Measurements from ENCODE around the gene MAGEB17.

MAGEB17 gene

DNA sequence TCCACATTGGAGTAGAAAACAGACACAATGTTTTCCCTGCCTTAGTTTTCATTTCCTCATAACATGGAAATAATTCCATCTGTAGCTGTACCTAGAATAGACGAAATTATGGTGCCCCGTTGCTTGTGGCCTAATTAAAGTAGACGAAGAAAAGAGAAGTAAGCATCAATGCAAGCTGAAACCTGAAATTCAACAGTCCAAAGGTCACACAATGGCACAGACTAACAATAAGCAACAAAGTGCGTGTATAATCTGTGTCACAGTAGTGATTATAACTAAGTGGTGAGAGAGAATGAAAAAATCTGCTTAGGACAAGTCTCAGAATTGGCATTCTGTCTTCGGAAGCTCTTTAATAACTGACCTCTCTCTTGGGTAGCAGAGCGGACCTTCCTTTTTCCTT, 24.3 kb downstream of the MAGEB17 start:
- Histone ChIP-seq H3K9me3 (ENCODE audit: control insufficient read depth, low read length) (no peaks in the 10 kb centered on the region), H3K9ac (ENCODE audit: low read length) (no peak overlapping the region), H3K4me1 (ENCODE audit: control insufficient read depth, insufficient read depth, low read length) (no peaks in the 10 kb centered on the region), H3K27me3 (ENCODE audit: control insufficient read depth, insufficient read depth, low read length) (no peaks in the 10 kb centered on the region), H3K36me3 (ENCODE audit: control insufficient read depth, insufficient read depth, low read length) (no peaks in the 10 kb centered on the region), H3K4me3 (ENCODE audit: low read length) (no peak overlapping the region)

GRCh38 chrX:16196829-16197228, 29.5 kb downstream of the MAGEB17 start:
- H3K27me3 ChIP-seq (ENCODE audit: control insufficient read depth, insufficient read depth, low read length): no peaks in the 10 kb centered on the region
- no peaks in the 10 kb centered on the region for H3K4me1 ChIP-seq (ENCODE audit: control insufficient read depth, insufficient read depth, low read length)
- H3K36me3 ChIP-seq (ENCODE audit: control insufficient read depth, insufficient read depth, low read length): no peaks in the 10 kb centered on the region
- H3K4me3 ChIP-seq (ENCODE audit: low read length): no peak overlapping the region
- no peak overlapping the region for H3K9ac ChIP-seq (ENCODE audit: low read length)
- no peaks in the 10 kb centered on the region for H3K9me3 ChIP-seq (ENCODE audit: control insufficient read depth, low read length)

- Histone ChIP-seq H3K36me3 (ENCODE audit: control insufficient read depth, insufficient read depth, low read length) (no peaks in the 10 kb centered on the region), H3K4me1 (ENCODE audit: control insufficient read depth, insufficient read depth, low read length) (no peaks in the 10 kb centered on the region), H3K27me3 (ENCODE audit: control insufficient read depth, insufficient read depth, low read length) (no peaks in the 10 kb centered on the region), H3K9me3 (ENCODE audit: control insufficient read depth, low read length) (no peaks in the 10 kb centered on the region), H3K9ac (ENCODE audit: low read length) (no peak overlapping the region), H3K4me3 (ENCODE audit: low read length) (no peak overlapping the region)
Measured at GRCh38 chrX:16199343-16199742, 32.1 kb downstream of the MAGEB17 start.

- Histone ChIP-seq H3K4me1 (ENCODE audit: control insufficient read depth, insufficient read depth, low read length) (no peaks in the 10 kb centered on the region), H3K9me3 (ENCODE audit: control insufficient read depth, low read length) (no peaks in the 10 kb centered on the region), H3K9ac (ENCODE audit: low read length) (no peak overlapping the region), H3K4me3 (ENCODE audit: low read length) (no peak overlapping the region), H3K27me3 (ENCODE audit: control insufficient read depth, insufficient read depth, low read length) (no peaks in the 10 kb centered on the region), H3K36me3 (ENCODE audit: control insufficient read depth, insufficient read depth, low read length) (no peaks in the 10 kb centered on the region)
Measured at GRCh38 chrX:16202943-16203342, 35.7 kb downstream of the MAGEB17 start.

- no peaks in the 10 kb centered on the region for H3K27me3 ChIP-seq (ENCODE audit: control insufficient read depth, insufficient read depth, low read length)
- H3K4me3 ChIP-seq (ENCODE audit: low read length): no peak overlapping the region
- no peaks in the 10 kb centered on the region for H3K4me1 ChIP-seq (ENCODE audit: control insufficient read depth, insufficient read depth, low read length)
- H3K9ac ChIP-seq (ENCODE audit: low read length): no peak overlapping the region
- H3K9me3 ChIP-seq (ENCODE audit: control insufficient read depth, low read length): no peaks in the 10 kb centered on the region
- no peaks in the 10 kb centered on the region for H3K36me3 ChIP-seq (ENCODE audit: control insufficient read depth, insufficient read depth, low read length)
Measured at GRCh38 chrX:16204538-16204937, 37.3 kb downstream of the MAGEB17 start.

GRCh38 chrX:16205840-16206239, 38.6 kb downstream of the MAGEB17 start:
- Histone ChIP-seq H3K4me1 (ENCODE audit: control insufficient read depth, insufficient read depth, low read length) (no peaks in the 10 kb centered on the region), H3K27me3 (ENCODE audit: control insufficient read depth, insufficient read depth, low read length) (no peaks in the 10 kb centered on the region), H3K4me3 (ENCODE audit: low read length) (no peak overlapping the region), H3K9ac (ENCODE audit: low read length) (no peak overlapping the region), H3K9me3 (ENCODE audit: control insufficient read depth, low read length) (no peaks in the 10 kb centered on the region), H3K36me3 (ENCODE audit: control insufficient read depth, insufficient read depth, low read length) (no peaks in the 10 kb centered on the region)

DNA sequence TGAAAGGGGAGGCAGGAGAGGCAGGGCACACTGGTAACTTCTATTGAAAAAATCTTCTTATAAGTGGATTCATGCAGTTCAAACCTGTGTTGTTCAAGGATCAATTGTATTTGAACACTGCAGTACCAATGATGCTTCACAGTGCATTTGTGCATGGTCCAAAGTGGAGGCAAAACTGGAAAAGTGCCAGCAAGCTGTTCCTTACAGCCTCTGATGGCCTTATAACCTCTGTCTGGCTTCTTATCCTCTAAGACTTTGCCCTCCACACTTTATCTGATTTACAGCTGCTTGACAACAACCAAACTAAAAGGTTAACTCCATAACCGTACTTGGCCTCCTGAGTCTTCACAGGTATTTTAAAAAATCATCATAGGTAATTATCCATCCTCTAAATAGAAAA, 40.4 kb downstream of the MAGEB17 start:
- Histone ChIP-seq H3K9me3 (ENCODE audit: control insufficient read depth, low read length) (no peaks in the 10 kb centered on the region), H3K4me1 (ENCODE audit: control insufficient read depth, insufficient read depth, low read length) (no peaks in the 10 kb centered on the region)

GRCh38 chrX:16208601-16209000, 41.3 kb downstream of the MAGEB17 start:
- no peak overlapping the region for H3K4me3 ChIP-seq (ENCODE audit: low read length)
- no peaks in the 10 kb centered on the region for H3K4me1 ChIP-seq (ENCODE audit: control insufficient read depth, insufficient read depth, low read length)
- H3K9me3 ChIP-seq (ENCODE audit: control insufficient read depth, low read length): no peaks in the 10 kb centered on the region
- no peak overlapping the region for H3K9ac ChIP-seq (ENCODE audit: low read length)
- no peaks in the 10 kb centered on the region for H3K27me3 ChIP-seq (ENCODE audit: control insufficient read depth, insufficient read depth, low read length)
- H3K36me3 ChIP-seq (ENCODE audit: control insufficient read depth, insufficient read depth, low read length): no peaks in the 10 kb centered on the region

More for the DNA sequence above, 40.4 kb downstream of the MAGEB17 start:
- no peak overlapping the region for H3K4me3 ChIP-seq (ENCODE audit: low read length)
- no peaks in the 10 kb centered on the region for H3K36me3 ChIP-seq (ENCODE audit: control insufficient read depth, insufficient read depth, low read length)
- H3K27me3 ChIP-seq (ENCODE audit: control insufficient read depth, insufficient read depth, low read length): no peaks in the 10 kb centered on the region
- H3K9ac ChIP-seq (ENCODE audit: low read length): no peak overlapping the region

DNA sequence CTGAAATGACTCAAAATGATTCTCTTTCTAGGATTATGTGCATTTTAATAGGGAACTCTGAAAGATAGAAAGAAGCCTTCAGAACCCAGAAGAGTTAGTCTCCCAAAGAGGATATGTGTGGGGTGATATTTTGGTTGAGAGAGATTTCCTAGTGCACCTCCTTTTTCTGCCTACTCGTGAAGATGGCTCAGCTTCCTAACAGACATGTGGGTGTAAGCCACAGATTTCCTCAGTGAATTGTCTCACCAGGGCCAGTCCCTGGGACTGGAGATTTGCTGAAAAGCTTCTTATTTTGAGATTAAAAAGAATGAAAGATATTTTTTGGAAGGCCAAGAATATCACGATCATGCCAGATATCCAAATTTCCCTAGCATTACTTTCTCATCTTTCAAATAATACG, 42.8 kb downstream of the MAGEB17 start:
- H3K9ac ChIP-seq (ENCODE audit: low read length): no peak overlapping the region
- no peaks in the 10 kb centered on the region for H3K9me3 ChIP-seq (ENCODE audit: control insufficient read depth, low read length)
- no peaks in the 10 kb centered on the region for H3K27me3 ChIP-seq (ENCODE audit: control insufficient read depth, insufficient read depth, low read length)
- H3K4me1 ChIP-seq (ENCODE audit: control insufficient read depth, insufficient read depth, low read length): no peaks in the 10 kb centered on the region
- H3K36me3 ChIP-seq (ENCODE audit: control insufficient read depth, insufficient read depth, low read length): no peaks in the 10 kb centered on the region
- H3K4me3 ChIP-seq (ENCODE audit: low read length): no peak overlapping the region

DNA sequence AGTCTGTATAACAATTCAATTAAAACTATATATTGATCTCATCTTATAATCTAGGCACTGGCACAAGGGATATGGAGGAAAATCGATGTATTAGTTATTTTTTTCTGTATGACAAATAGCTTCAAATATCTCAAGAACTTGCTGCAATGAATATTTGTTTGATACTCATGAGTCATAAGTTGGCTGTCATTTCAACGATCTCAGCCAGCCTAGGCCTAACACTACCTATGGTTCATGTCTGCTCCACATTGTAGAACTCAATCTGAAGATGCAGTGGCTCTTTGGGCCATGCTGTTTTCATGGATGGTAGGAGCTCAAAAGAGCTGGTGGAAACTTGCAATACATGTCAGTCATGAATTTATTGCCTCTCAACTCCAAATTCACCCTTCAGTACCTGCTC, 44.7 kb downstream of the MAGEB17 start:
- no peak overlapping the region for H3K4me3 ChIP-seq (ENCODE audit: low read length)
- H3K9ac ChIP-seq (ENCODE audit: low read length): no peak overlapping the region
- H3K27me3 ChIP-seq (ENCODE audit: control insufficient read depth, insufficient read depth, low read length): no peaks in the 10 kb centered on the region
- no peaks in the 10 kb centered on the region for H3K4me1 ChIP-seq (ENCODE audit: control insufficient read depth, insufficient read depth, low read length)
- H3K36me3 ChIP-seq (ENCODE audit: control insufficient read depth, insufficient read depth, low read length): no peaks in the 10 kb centered on the region
- no peaks in the 10 kb centered on the region for H3K9me3 ChIP-seq (ENCODE audit: control insufficient read depth, low read length)

GRCh38 chrX:16212436-16212835, 45.2 kb downstream of the MAGEB17 start:
- Histone ChIP-seq H3K4me1 (ENCODE audit: control insufficient read depth, insufficient read depth, low read length) (no peaks in the 10 kb centered on the region), H3K9ac (ENCODE audit: low read length) (no peak overlapping the region), H3K9me3 (ENCODE audit: control insufficient read depth, low read length) (no peaks in the 10 kb centered on the region), H3K36me3 (ENCODE audit: control insufficient read depth, insufficient read depth, low read length) (no peaks in the 10 kb centered on the region), H3K27me3 (ENCODE audit: control insufficient read depth, insufficient read depth, low read length) (no peaks in the 10 kb centered on the region), H3K4me3 (ENCODE audit: low read length) (no peak overlapping the region)

- no peaks in the 10 kb centered on the region for H3K4me1 ChIP-seq (ENCODE audit: control insufficient read depth, insufficient read depth, low read length)
- no peaks in the 10 kb centered on the region for H3K36me3 ChIP-seq (ENCODE audit: control insufficient read depth, insufficient read depth, low read length)
- H3K4me3 ChIP-seq (ENCODE audit: low read length): no peak overlapping the region
- no peaks in the 10 kb centered on the region for H3K27me3 ChIP-seq (ENCODE audit: control insufficient read depth, insufficient read depth, low read length)
- no peak overlapping the region for H3K9ac ChIP-seq (ENCODE audit: low read length)
- no peaks in the 10 kb centered on the region for H3K9me3 ChIP-seq (ENCODE audit: control insufficient read depth, low read length)
Measured at GRCh38 chrX:16213961-16214360, 46.7 kb downstream of the MAGEB17 start.

DNA sequence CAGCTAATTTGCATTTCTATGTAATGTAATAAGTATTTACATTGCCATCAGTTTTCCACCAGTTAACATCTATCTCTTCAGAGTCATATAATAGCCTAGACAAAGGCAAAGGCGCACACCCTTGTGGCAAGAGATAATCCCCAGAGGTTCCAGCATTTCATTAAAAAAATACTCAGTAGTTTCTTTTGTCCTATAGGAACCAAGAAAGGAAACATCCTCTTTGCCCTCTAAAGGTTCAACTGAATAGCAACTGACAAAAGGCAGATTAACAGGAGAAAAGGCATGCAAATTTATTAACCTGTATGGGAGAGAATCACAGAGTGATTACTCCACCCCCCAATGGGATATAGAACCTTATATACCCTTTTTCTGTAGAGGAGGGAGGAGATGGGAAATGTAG, 48.4 kb downstream of the MAGEB17 start:
- H3K9me3 ChIP-seq (ENCODE audit: control insufficient read depth, low read length): no peaks in the 10 kb centered on the region
- no peaks in the 10 kb centered on the region for H3K27me3 ChIP-seq (ENCODE audit: control insufficient read depth, insufficient read depth, low read length)
- H3K9ac ChIP-seq (ENCODE audit: low read length): no peak overlapping the region
- H3K36me3 ChIP-seq (ENCODE audit: control insufficient read depth, insufficient read depth, low read length): no peaks in the 10 kb centered on the region
- no peak overlapping the region for H3K4me3 ChIP-seq (ENCODE audit: low read length)
- no peaks in the 10 kb centered on the region for H3K4me1 ChIP-seq (ENCODE audit: control insufficient read depth, insufficient read depth, low read length)

Data from mucosa of stomach (tissue), 1 donor.